Suprapubic skin (tissue), 4 donors: Measurements from ENCODE around the gene ARAP2. TPM values are rescaled to one million over a fixed set of nuclear protein-coding genes. Genes with fewer than 3 reads are reported as not detected.

Experiments
- DNase-seq, 2 donors: peaks; one replicate each; pipeline ENCODE4 v3.0.0-alpha.2; 2019; ENCODE audit warnings: low spot score in 2 of 2
- H3K27ac ChIP-seq: fragments of 200-600 bp; sonication (generic); one replicate; pipeline ENCODE4 v1.5.1; 2019
- H3K27me3 ChIP-seq: fragments of 200-600 bp; sonication (generic); one replicate; pipeline ENCODE4 v1.5.1; 2019
- H3K36me3 ChIP-seq: fragments of 200-600 bp; sonication (generic); one replicate; pipeline ENCODE4 v1.5.1; 2019
- H3K4me1 ChIP-seq: fragments of 200-600 bp; sonication (generic); one replicate; pipeline ENCODE4 v1.5.1; 2019
- H3K4me3 ChIP-seq: fragments of 200-600 bp; sonication (generic); one replicate; pipeline ENCODE4 v1.5.1; 2019; ENCODE audit warnings: mild to moderate bottlenecking
- H3K9me3 ChIP-seq: fragments of 200-600 bp; sonication (generic); one replicate; pipeline ENCODE4 v1.5.1; 2019
- EP300 ChIP-seq: sonication (generic); formaldehyde crosslinking; IDR thresholded peaks from one replicate; pipeline ENCODE4 v1.6.1; 2017; ENCODE audit warnings: antibody characterized with exemption
- POLR2A ChIP-seq, 2 donors: fragments of 450-650 bp; IDR thresholded peaks; one replicate each; pipeline ENCODE4 v1.6.1; 2017; ENCODE audit warnings: antibody characterized with exemption in 2 of 2, mild to moderate bottlenecking in 2 of 2, moderate library complexity in 2 of 2
- POLR2AphosphoS5 ChIP-seq, 3 donors: sonication (generic); formaldehyde crosslinking; IDR thresholded peaks; one replicate each; pipeline ENCODE4 v1.6.1; 2017; ENCODE audit warnings: antibody characterized with exemption in 3 of 3
- WGBS: methylation state at CpG from one replicate; pipeline ENCODE4 v1.1.5; 2018; 5-methylcytosine and 5-hydroxymethylcytosine counted together
- total RNA-seq, 4 donors: library from RNA; depleted of rRNA; stranded (reverse); fragments of >200 nt; gene quantifications; one replicate each; pipeline ENCODE4 v1.1.0, GENCODE V29; 2016
- TF ChIP-seq, protein P1 (sequence below), 2 donors: fragments of 200-600 bp in 1 of 2; fragments of 450-650 bp in 1 of 2; sonication (generic) in 1 of 2; IDR thresholded peaks; one replicate each; pipeline ENCODE4 v1.5.1; 2016 to 2019; ENCODE audit warnings: antibody characterized with exemption in 2 of 2, mild to moderate bottlenecking in 1 of 2, moderate library complexity in 1 of 2

Gene ARAP2
- total RNA-seq, 4 donors from 2014 or later: 88.2 to 203 (median 117) TPM

GRCh38 chr4:36285784-36286480 is 41.6 kb upstream of the ARAP2 start:
- no peak for DNase-seq
- Histone ChIP-seq H3K27me3 (no peaks in the 10 kb centered on the region), H3K9me3 (no peaks in the 10 kb centered on the region), H3K4me3 (no peak overlapping the region), H3K4me1 (peaks cover 4% of the 10 kb centered on the region), H3K27ac (no peak overlapping the region), H3K36me3 (no peaks in the 10 kb centered on the region)
- WGBS: 85% methylated on average over 6 of the region's 6 CpGs
- TF ChIP-seq POLR2A (IDR thresholded peaks at IDR 0.05) (no peak), POLR2AphosphoS5 (IDR thresholded peaks at IDR 0.05) (no peak), EP300 (no peak)
- TF ChIP-seq, protein P1, sequence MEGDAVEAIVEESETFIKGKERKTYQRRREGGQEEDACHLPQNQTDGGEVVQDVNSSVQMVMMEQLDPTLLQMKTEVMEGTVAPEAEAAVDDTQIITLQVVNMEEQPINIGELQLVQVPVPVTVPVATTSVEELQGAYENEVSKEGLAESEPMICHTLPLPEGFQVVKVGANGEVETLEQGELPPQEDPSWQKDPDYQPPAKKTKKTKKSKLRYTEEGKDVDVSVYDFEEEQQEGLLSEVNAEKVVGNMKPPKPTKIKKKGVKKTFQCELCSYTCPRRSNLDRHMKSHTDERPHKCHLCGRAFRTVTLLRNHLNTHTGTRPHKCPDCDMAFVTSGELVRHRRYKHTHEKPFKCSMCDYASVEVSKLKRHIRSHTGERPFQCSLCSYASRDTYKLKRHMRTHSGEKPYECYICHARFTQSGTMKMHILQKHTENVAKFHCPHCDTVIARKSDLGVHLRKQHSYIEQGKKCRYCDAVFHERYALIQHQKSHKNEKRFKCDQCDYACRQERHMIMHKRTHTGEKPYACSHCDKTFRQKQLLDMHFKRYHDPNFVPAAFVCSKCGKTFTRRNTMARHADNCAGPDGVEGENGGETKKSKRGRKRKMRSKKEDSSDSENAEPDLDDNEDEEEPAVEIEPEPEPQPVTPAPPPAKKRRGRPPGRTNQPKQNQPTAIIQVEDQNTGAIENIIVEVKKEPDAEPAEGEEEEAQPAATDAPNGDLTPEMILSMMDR (IDR thresholded peaks at IDR 0.05): no peak

DNA sequence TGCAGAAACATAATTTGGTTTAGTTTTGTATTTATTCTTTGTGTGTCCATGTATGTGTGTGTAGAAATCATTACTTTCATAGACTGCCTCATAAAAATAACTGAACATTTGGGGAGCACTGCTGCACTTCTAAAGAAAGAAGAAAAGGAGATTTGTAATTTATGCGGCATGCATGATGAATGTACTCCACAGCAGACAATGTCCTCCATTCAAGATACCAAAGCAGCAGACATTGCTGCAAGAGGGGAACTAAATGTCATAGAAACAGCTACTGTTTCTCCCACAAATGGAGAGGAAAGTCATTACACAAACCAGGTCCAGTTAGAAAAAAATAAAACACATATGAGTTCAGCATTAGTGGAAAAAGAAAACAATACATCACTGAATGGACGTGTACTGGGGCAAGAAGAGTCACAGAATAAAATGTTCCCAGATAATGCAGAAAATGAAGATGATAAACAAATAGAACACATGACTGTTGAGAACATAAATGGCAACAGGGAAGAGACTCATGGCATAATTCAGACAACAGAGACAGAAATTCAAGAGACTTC is 39.7 kb upstream of the ARAP2 start:
- no peaks in the 10 kb centered on the region for H3K9me3 ChIP-seq
- TF ChIP-seq POLR2AphosphoS5 (IDR thresholded peaks at IDR 0.05): no peak
- TF ChIP-seq POLR2A (IDR thresholded peaks at IDR 0.05): no peak
- TF ChIP-seq, protein P1 (IDR thresholded peaks at IDR 0.05): no peak
- TF ChIP-seq EP300: no peak
- WGBS: 74% methylated on average over 2 of the region's 2 CpGs

DNA sequence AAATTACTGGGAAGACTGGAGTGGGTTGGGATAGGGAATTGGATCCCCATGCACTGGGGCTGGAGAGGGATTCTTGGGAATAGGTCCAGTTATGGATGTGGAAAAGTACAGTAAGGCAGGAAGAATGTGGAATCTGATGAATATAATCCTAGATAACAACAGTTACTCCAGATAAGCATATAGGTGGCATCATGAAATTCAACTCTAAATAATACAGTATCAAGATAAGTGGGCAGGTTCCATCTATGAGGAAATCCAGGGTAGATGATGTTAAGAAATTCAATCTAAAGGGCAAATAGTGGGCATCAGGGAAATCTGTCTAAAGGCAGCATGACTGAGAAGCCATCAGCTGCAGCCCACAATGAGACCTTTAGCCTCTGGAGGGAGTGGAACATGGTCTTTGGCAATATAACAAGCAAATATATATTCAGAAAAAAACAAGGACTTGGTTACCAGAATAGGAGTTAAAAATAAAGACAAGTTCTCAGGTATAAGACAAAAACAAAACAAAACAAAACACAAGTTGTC is 38.3 kb upstream of the ARAP2 start:
- Histone ChIP-seq H3K9me3 (no peaks in the 10 kb centered on the region), H3K36me3 (no peaks in the 10 kb centered on the region), H3K27me3 (no peaks in the 10 kb centered on the region), H3K4me1 (peaks cover 12% of the 10 kb centered on the region), H3K4me3 (no peak overlapping the region), H3K27ac (no peak overlapping the region)
- no peak for DNase-seq
- TF ChIP-seq, protein P1 (IDR thresholded peaks at IDR 0.05): no peak
- TF ChIP-seq POLR2AphosphoS5 (IDR thresholded peaks at IDR 0.05) (no peak), EP300 (no peak), POLR2A (IDR thresholded peaks at IDR 0.05) (no peak)

More for the DNA sequence above, 39.7 kb upstream of the ARAP2 start:
- DNase-seq: no peak
- H3K27ac ChIP-seq: no peak overlapping the region
- H3K4me3 ChIP-seq: no peak overlapping the region
- H3K27me3 ChIP-seq: no peaks in the 10 kb centered on the region
- peaks cover 12% of the 10 kb centered on the region for H3K4me1 ChIP-seq
- no peaks in the 10 kb centered on the region for H3K36me3 ChIP-seq

DNA sequence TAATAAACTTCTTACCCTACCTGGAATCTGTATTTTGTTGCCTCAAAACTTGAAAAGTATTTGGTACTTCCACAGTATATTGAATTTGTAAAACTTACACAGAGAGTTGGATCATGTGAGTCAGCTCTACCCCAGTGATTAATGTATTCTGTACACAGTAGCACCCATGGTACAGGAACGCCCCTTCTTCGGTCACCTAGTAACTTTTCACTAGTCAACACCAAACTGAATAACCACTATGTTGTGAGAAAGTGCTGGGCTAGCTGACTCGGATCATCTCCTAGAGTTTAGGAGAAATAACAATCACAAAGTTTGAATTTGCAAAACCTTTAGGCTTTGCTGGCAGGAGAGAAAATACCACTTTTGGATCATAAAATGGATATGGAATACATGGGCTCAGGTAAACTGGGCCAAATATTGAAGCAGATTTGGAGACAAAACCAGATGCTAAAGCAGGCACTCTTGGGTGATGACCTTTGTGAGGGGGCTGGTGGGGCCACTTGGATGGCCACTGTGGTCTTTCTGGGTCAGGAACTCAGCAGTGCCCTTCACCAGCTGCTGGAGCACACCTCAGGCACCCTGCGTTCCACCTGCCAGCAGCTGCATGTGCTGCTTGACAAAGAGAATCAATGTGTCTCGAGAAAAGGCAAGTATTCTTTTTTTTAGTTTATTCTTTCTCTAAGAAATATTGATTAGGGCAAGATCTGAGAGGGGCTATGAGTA is 37.2 kb upstream of the ARAP2 start, which contains the start of gene DTHD1:
TSS of gene DTHD1 (plus strand) at position 233 of the 723 bp plus-strand sequence. CDS start at position 376, 143 bp downstream.
- Histone ChIP-seq H3K36me3 (no peaks in the 10 kb centered on the region), H3K27me3 (no peaks in the 10 kb centered on the region), H3K27ac (no peak within 1 kb of the TSS), H3K4me1 (peaks cover 12% of the 10 kb centered on the region), H3K4me3 (no peak within 1 kb of the TSS), H3K9me3 (no peaks in the 10 kb centered on the region)
- no peak for TF ChIP-seq POLR2A (IDR thresholded peaks at IDR 0.05)
- no peak for TF ChIP-seq EP300
- TF ChIP-seq, protein P1 (IDR thresholded peaks at IDR 0.05): no peak
- no peak for TF ChIP-seq POLR2AphosphoS5 (IDR thresholded peaks at IDR 0.05)
- WGBS: 75% methylated on average over 5 of the region's 5 CpGs
- DNase-seq: no peak

- no peak for DNase-seq
- no peak for TF ChIP-seq POLR2AphosphoS5 (IDR thresholded peaks at IDR 0.05)
- TF ChIP-seq EP300: no peak
- no peak for TF ChIP-seq POLR2A (IDR thresholded peaks at IDR 0.05)
- TF ChIP-seq, protein P1 (IDR thresholded peaks at IDR 0.05): no peak
- H3K27me3 ChIP-seq: no peaks in the 10 kb centered on the region
- H3K9me3 ChIP-seq: no peaks in the 10 kb centered on the region
- WGBS: 34% methylated on average over 4 of the region's 4 CpGs
- H3K4me1 ChIP-seq: peaks cover 12% of the 10 kb centered on the region
- H3K36me3 ChIP-seq: no peaks in the 10 kb centered on the region
- H3K27ac ChIP-seq: no peak overlapping the region
- no peak overlapping the region for H3K4me3 ChIP-seq
Observed at GRCh38 chr4:36280555-36280954, 36.2 kb upstream of the ARAP2 start.
